ENCODE data around the gene HYCC1.

Gene HYCC1

GRCh38 chr7:23016345-23017253 lies 2.7 kb upstream of the HYCC1 start:
- DNase-seq (ENCODE audit: low read depth), result no peak

GRCh38 chr7:23014681-23015080 lies 751 bp upstream of the HYCC1 start:
- no peak for DNase-seq (ENCODE audit: low read depth)

GRCh38 chr7:23012908-23013714 lies 819 bp downstream of the HYCC1 start:
- DNase-seq (ENCODE audit: low read depth), result no peak

- DNase-seq (ENCODE audit: low read depth), result no peak
Measured at GRCh38 chr7:23012186-23012585, 1.7 kb downstream of the HYCC1 start.

GRCh38 chr7:23011222-23011924 lies 2.6 kb downstream of the HYCC1 start:
- no peak for DNase-seq (ENCODE audit: low read depth)

GRCh38 chr7:23009303-23009702 lies 4.6 kb downstream of the HYCC1 start:
- DNase-seq (ENCODE audit: low read depth), result no peak

GRCh38 chr7:23004247-23004520 lies 9.7 kb downstream of the HYCC1 start:
- no peak for DNase-seq (ENCODE audit: low read depth)

- DNase-seq (ENCODE audit: low read depth), result no peak
Measured at GRCh38 chr7:23003505-23004246, 10.3 kb downstream of the HYCC1 start.

GRCh38 chr7:23002698-23003097 lies 11.2 kb downstream of the HYCC1 start:
- DNase-seq (ENCODE audit: low read depth), result no peak

GRCh38 chr7:23001610-23002009 lies 12.3 kb downstream of the HYCC1 start:
- DNase-seq (ENCODE audit: low read depth), result no peak

GRCh38 chr7:23000597-23001360 lies 13.2 kb downstream of the HYCC1 start:
- no peak for DNase-seq (ENCODE audit: low read depth)

- no peak for DNase-seq (ENCODE audit: low read depth)
Measured at GRCh38 chr7:22998519-22998896, 15.4 kb downstream of the HYCC1 start.

GRCh38 chr7:22997871-22998518 lies 15.9 kb downstream of the HYCC1 start:
- no peak for DNase-seq (ENCODE audit: low read depth)

GRCh38 chr7:22996470-22996869 lies 17.5 kb downstream of the HYCC1 start:
- DNase-seq (ENCODE audit: low read depth), result no peak

- DNase-seq (ENCODE audit: low read depth), result no peak
Measured at GRCh38 chr7:22995011-22995410, 18.9 kb downstream of the HYCC1 start.

GRCh38 chr7:22992874-22993840 lies 20.8 kb downstream of the HYCC1 start:
- no peak for DNase-seq (ENCODE audit: low read depth)

GRCh38 chr7:22990588-22990949 lies 23.4 kb downstream of the HYCC1 start:
- DNase-seq (ENCODE audit: low read depth), result no peak

- no peak for DNase-seq (ENCODE audit: low read depth)
Measured at GRCh38 chr7:22989643-22990587, 24.0 kb downstream of the HYCC1 start.

Measured in T follicular helper cell (primary cell).